IgD-negative memory B cell (primary cell): Measurements from ENCODE around the gene PFDN1. TPM values are rescaled to one million over a fixed set of nuclear protein-coding genes. Genes with fewer than 3 reads are reported as not detected.
"Not testable (repeated sequence)": the region's sequence is repeated elsewhere in the genome, so short reads cannot be mapped to it uniquely, and the experiment has no call there.

ENCODE experiments used
- H3K27ac Mint-ChIP-seq, 3 donors: one replicate each; pipeline ENCODE4 v1.8.0; 2020 to 2022; ENCODE audit warnings: mild to moderate bottlenecking in 3 of 3, mixed read lengths in 3 of 3, moderate library complexity in 1 of 3
- H3K27me3 Mint-ChIP-seq: one replicate; pipeline ENCODE4 v1.8.0; 2021; ENCODE audit warnings: mixed read lengths
- H3K36me3 Mint-ChIP-seq: one replicate; pipeline ENCODE4 v1.8.0; 2020; ENCODE audit warnings: mild to moderate bottlenecking, mixed read lengths
- H3K4me1 Mint-ChIP-seq, 3 donors: one replicate each; pipeline ENCODE4 v1.8.0; 2020 to 2022; ENCODE audit warnings: mixed read lengths in 3 of 3, mild to moderate bottlenecking in 1 of 3
- H3K4me3 Mint-ChIP-seq, 4 donors: one replicate each; pipeline ENCODE4 v1.8.0; 2020 to 2022; ENCODE audit warnings: mild to moderate bottlenecking in 4 of 4, mixed read lengths in 4 of 4, moderate library complexity in 3 of 4
- H3K9me3 Mint-ChIP-seq, 3 donors: one replicate each; pipeline ENCODE4 v1.8.0; 2020 to 2021; ENCODE audit warnings: mixed read lengths in 3 of 3, mild to moderate bottlenecking in 1 of 3
- polyA plus RNA-seq: library from polyadenylated mRNA; unstranded; fragments of 300-500 nt; fragmentation: Illumina TruSeq; gene quantifications from one replicate; pipeline ENCODE4 v1.2.3, GENCODE V29; 2021

Gene PFDN1
- polyA plus RNA-seq, 1 donor from 2014 or later, result 122 TPM

DNA sequence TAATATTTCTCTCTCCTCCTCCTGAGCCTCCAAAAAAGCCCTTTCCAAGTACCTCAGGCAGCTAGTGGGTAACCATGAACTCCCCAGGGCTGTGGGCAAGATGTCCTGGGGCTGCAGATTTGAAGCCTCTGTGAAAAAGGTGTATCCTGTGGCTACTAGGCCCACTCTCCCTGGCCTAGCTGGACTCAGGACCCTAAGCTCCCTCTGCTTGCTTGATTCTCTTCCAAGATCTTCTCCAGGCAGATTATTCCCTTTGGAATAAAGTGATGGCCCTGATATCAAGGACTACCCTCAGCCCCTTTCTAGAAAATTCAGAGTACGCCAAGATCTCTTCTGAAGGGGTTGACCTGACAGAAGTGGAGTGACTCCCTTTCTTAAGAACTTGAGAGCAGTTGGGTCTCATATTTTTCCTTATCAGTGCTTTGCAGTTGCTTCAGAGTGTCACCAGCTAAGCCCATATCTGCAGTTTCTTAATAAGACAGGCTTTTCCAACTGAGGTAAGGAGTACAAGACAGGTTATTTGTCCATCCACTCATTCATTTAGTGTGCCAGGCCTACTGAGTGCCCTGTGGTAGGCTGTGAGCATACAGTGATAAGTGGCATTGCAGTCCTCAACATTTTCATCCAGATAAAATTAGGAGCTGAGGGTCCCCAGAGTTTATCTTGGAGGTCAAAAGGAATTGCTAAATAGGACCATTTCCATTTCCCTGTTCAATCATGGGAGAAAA, 85.4 kb downstream of the PFDN1 start:
- Mint-ChIP-seq H3K27ac (no peak overlapping the region), H3K4me3 (no peak overlapping the region), H3K4me1 (no peaks in the 10 kb centered on the region), H3K36me3 (peaks cover 4% of the 10 kb centered on the region), H3K9me3 (no peaks in the 10 kb centered on the region), H3K27me3 (no peaks in the 10 kb centered on the region)

DNA sequence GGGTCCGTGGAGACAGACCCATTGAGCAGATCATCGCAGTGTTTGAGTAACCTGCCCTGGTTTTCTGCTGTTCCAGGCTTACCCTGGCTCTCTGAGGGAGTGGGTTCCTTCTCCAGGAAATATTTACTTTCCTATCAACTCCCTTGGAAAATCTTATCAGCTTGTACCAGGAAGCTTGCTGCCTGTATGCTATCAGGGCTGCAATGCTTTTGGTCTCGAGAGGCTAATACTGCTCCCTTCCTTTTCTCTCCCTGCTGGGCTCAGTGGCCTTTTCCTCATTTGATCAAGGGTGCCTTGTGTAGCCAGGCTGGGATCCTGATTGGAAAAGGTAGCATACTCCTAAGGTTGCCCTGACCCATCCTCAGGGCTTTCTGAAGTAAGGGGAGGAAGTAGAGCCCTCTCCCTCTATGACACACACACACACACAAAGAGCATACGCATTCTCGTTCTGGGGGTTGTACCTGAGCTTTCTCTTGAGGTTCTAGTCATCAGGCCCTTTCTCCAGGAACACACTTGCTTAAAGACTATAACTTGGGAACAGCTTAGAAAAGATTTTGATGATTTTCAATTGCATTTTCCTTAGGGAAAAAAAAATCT, 86.3 kb downstream of the PFDN1 start:
- Mint-ChIP-seq H3K4me1 (no peaks in the 10 kb centered on the region), H3K9me3 (no peaks in the 10 kb centered on the region), H3K27ac (no peak overlapping the region), H3K4me3 (no peak overlapping the region), H3K27me3 (no peaks in the 10 kb centered on the region), H3K36me3 (peaks cover 2% of the 10 kb centered on the region)

GRCh38 chr5:140215276-140215675, 87.6 kb downstream of the PFDN1 start:
- Mint-ChIP-seq H3K27me3 (no peaks in the 10 kb centered on the region), H3K4me3 (no peak overlapping the region), H3K36me3 (no peaks in the 10 kb centered on the region), H3K9me3 (no peaks in the 10 kb centered on the region), H3K4me1 (no peaks in the 10 kb centered on the region), H3K27ac (no peak overlapping the region)

DNA sequence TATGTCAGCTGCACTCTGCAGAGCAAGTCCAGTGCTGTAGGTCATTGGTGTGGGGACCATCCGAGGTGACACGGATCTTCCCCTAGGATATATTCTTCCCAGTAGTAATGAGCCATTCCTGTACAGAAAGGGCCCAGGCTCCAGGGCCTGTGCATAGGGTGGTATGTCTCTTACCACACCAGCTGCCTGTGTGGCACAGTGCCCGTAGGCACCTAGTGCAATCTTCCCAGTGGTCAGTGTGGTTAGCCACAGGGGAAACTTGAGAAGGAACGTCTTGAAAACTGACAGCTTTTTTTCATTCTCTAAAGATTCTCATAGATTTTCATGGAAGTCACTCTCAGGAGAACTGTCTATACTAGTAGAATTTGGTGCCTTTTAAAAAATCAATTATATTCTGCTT, 88.1 kb downstream of the PFDN1 start:
- Mint-ChIP-seq H3K27me3 (no peaks in the 10 kb centered on the region), H3K4me1 (no peaks in the 10 kb centered on the region), H3K4me3 (no peak overlapping the region), H3K27ac (no peak overlapping the region), H3K36me3 (no peaks in the 10 kb centered on the region), H3K9me3 (no peaks in the 10 kb centered on the region)

GRCh38 chr5:140213370-140213983, 89.4 kb downstream of the PFDN1 start:
- Mint-ChIP-seq H3K9me3 (no peaks in the 10 kb centered on the region), H3K36me3 (no peaks in the 10 kb centered on the region), H3K27ac (no peak overlapping the region), H3K4me1 (no peaks in the 10 kb centered on the region), H3K4me3 (no peak overlapping the region), H3K27me3 (no peaks in the 10 kb centered on the region)

- Mint-ChIP-seq H3K9me3 (peaks cover 0 to 3% (median 2%) of the 10 kb centered on the region in 3 donors), H3K36me3 (no peaks in the 10 kb centered on the region), H3K27ac (no peak overlapping the region), H3K27me3 (no peaks in the 10 kb centered on the region), H3K4me1 (no peaks in the 10 kb centered on the region), H3K4me3 (no peak overlapping the region)
These were observed 94.8 kb downstream of the PFDN1 start for GRCh38 chr5:140208065-140208464.

- Mint-ChIP-seq H3K27ac (peak overlapping the region in 1 of 3 donors; percentile 39), H3K4me3 (no peak overlapping the region), H3K27me3 (no peaks in the 10 kb centered on the region), H3K36me3 (no peaks in the 10 kb centered on the region), H3K9me3 (peaks cover 0 to 3% (median 2%) of the 10 kb centered on the region in 3 donors), H3K4me1 (no peaks in the 10 kb centered on the region)
These were observed 95.5 kb downstream of the PFDN1 start for GRCh38 chr5:140207250-140207964.

- Mint-ChIP-seq H3K9me3 (peaks cover 0 to 3% (median 2%) of the 10 kb centered on the region in 3 donors), H3K4me3 (no peak overlapping the region), H3K4me1 (peaks cover 0 to 1% (median 0%) of the 10 kb centered on the region in 3 donors), H3K27ac (no peak overlapping the region), H3K27me3 (no peaks in the 10 kb centered on the region), H3K36me3 (peaks cover 4% of the 10 kb centered on the region)
These were observed 96.9 kb downstream of the PFDN1 start for GRCh38 chr5:140205952-140206351.

- peaks cover 0 to 3% (median 2%) of the 10 kb centered on the region in 3 donors for H3K9me3 Mint-ChIP-seq
- no peak overlapping the region for H3K4me3 Mint-ChIP-seq
- no peak overlapping the region for H3K27ac Mint-ChIP-seq
These were observed 97.7 kb downstream of the PFDN1 start for GRCh38 chr5:140205216-140205615.

DNA sequence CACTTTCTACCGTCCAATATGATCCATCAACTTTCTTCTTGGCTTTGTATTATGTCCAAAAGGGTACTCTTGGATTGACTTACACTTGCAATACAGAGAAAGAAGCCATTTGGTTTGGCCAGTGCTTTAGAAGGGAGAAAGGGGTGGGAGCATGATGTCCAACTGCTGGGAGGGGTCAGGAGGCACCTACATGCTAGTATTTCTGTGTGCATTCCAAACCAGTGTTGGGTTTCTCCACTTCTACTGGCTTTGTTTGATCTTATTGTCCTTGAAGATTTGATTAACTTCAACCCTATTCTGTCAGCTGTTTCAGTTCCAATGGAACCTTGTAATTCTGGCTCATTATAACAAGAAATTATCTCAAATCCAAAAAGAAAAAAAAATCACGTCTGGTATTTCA, 100.3 kb downstream of the PFDN1 start:
- no peak overlapping the region for H3K4me3 Mint-ChIP-seq
- H3K27ac Mint-ChIP-seq, result no peak overlapping the region

More at GRCh38 chr5:140205216-140205615, 97.7 kb downstream of the PFDN1 start:
- no peaks in the 10 kb centered on the region for H3K27me3 Mint-ChIP-seq
- H3K36me3 Mint-ChIP-seq, result peaks cover 4% of the 10 kb centered on the region
- H3K4me1 Mint-ChIP-seq, result peaks cover 0 to 1% (median 0%) of the 10 kb centered on the region in 3 donors

DNA sequence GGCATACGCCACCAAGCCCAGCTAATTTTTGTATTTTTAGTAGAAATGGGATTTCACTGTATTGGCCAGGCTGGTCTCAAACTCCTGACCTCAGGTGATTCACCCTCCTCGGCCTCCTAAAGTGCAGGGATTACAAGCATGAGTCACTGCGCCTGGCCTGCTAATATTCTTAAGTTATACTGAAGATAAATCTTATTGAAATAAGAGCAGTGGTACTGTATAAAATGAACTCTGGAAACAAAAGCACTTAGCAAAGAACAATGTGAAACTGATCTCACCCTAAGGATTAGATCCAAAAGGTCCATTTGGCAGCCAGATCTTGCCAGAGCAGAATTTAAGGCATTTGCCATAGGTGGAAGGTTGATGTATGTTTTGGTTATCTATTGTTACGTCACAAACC, 100.8 kb downstream of the PFDN1 start:
- Mint-ChIP-seq H3K4me3 (no peak overlapping the region), H3K4me1 (peaks cover 0 to 1% (median 0%) of the 10 kb centered on the region in 3 donors), H3K27ac (no peak overlapping the region), H3K36me3 (peaks cover 8% of the 10 kb centered on the region), H3K9me3 (no peaks in the 10 kb centered on the region), H3K27me3 (no peaks in the 10 kb centered on the region)

More for the DNA sequence above, 100.3 kb downstream of the PFDN1 start:
- Mint-ChIP-seq H3K27me3 (no peaks in the 10 kb centered on the region), H3K9me3 (no peaks in the 10 kb centered on the region), H3K4me1 (peaks cover 0 to 1% (median 0%) of the 10 kb centered on the region in 3 donors), H3K36me3 (peaks cover 8% of the 10 kb centered on the region)

DNA sequence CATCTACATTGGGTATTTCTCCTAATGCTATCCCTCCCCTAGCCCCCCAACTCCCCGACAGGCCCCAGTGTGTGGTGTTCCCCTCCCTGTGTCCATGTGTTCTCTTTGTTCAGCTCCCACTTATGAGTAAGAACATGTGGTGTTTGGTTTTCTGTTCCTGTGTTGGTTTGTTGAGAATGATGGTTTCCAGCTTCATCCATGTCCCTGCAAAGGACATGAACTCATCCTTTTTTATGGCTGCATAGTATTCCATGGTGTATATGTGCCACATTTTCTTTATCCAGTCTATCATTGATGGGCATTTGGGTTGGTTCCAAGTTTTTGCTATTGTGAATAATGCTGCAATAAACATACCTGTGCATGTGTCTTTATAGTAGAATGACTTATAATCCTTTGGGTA, 104.0 kb downstream of the PFDN1 start:
- H3K4me1 Mint-ChIP-seq, H3K27me3 Mint-ChIP-seq, H3K4me3 Mint-ChIP-seq, H3K9me3 Mint-ChIP-seq, H3K27ac Mint-ChIP-seq: not testable (repeated sequence)
- peaks cover 13% of the 10 kb centered on the region for H3K36me3 Mint-ChIP-seq

GRCh38 chr5:140197023-140197422, 105.9 kb downstream of the PFDN1 start:
- no peaks in the 10 kb centered on the region for H3K27me3 Mint-ChIP-seq
- no peak overlapping the region for H3K27ac Mint-ChIP-seq
- H3K4me3 Mint-ChIP-seq, result no peak overlapping the region
- H3K9me3 Mint-ChIP-seq, result no peaks in the 10 kb centered on the region
- peaks cover 13% of the 10 kb centered on the region for H3K36me3 Mint-ChIP-seq
- peaks cover 0 to 1% (median 0%) of the 10 kb centered on the region in 3 donors for H3K4me1 Mint-ChIP-seq

- no peaks in the 10 kb centered on the region for H3K27me3 Mint-ChIP-seq
- H3K36me3 Mint-ChIP-seq, result peaks cover 8% of the 10 kb centered on the region
- no peaks in the 10 kb centered on the region for H3K9me3 Mint-ChIP-seq
- no peak overlapping the region for H3K27ac Mint-ChIP-seq
- no peaks in the 10 kb centered on the region for H3K4me1 Mint-ChIP-seq
- H3K4me3 Mint-ChIP-seq, result no peak overlapping the region
These were observed 106.6 kb downstream of the PFDN1 start for GRCh38 chr5:140196115-140196814.
